Activated naive CD4-positive, alpha-beta T cell treated with anti-CD3 and anti-CD28 coated beads for 36 hours (primary cell): Measurements from ENCODE around the gene LRRC8E. TPM values are rescaled to one million over a fixed set of nuclear protein-coding genes. Genes with fewer than 3 reads are reported as not detected.

Source experiments
- CTCF ChIA-PET: fragments of 350-600 bp; sonication (Branson Sonifier 250); formaldehyde crosslinking; loops from one replicate; lab custom pipeline; 2021; ENCODE audit warnings: antibody characterized with exemption; lab: Charles Lee
- DNase-seq: peaks from one replicate; pipeline ENCODE4 v3.0.0-alpha.2; 2020
- H3K27ac Mint-ChIP-seq: one replicate; pipeline ENCODE4 v1.8.0; 2021; ENCODE audit warnings: mild to moderate bottlenecking, mixed read lengths
- H3K27me3 Mint-ChIP-seq: one replicate; pipeline ENCODE4 v1.8.0; 2021; ENCODE audit warnings: low read depth, mixed read lengths
- H3K36me3 Mint-ChIP-seq: one replicate; pipeline ENCODE4 v1.8.0; 2021; ENCODE audit warnings: low read depth, mixed read lengths
- H3K4me1 Mint-ChIP-seq: one replicate; pipeline ENCODE4 v1.8.0; 2021; ENCODE audit warnings: low read depth, mixed read lengths
- H3K4me3 Mint-ChIP-seq: one replicate; pipeline ENCODE4 v1.8.0; 2021; ENCODE audit warnings: mild to moderate bottlenecking, moderate library complexity, mixed read lengths
- H3K9me3 Mint-ChIP-seq: one replicate; pipeline ENCODE4 v1.8.0; 2021; ENCODE audit warnings: mixed read lengths
- intact Hi-C: fragments of 100-400 bp; cut with micrococcal nuclease; formaldehyde crosslinking; loops from one replicate; pipeline ENCODE4 v1.15.1; 2023
- total RNA-seq, 2 experiments: library from RNA; stranded (reverse); gene quantifications; one replicate each; pipeline ENCODE4 v1.2.3, GENCODE V29; 2021

The LRRC8E gene
- total RNA-seq, 2 experiments from 2014 or later = not detected

- peak; percentile 71 for DNase-seq
- CTCF ChIA-PET = no interaction called here
- intact Hi-C loops = loop anchor here (1.0 kb wide), 1 partner anchor 9 kb away; no protein-coding TSS in a partner anchor
- H3K9me3 Mint-ChIP-seq = no peaks in the 10 kb centered on the region
- H3K4me3 Mint-ChIP-seq = no peak overlapping the region
- peaks cover 31% of the 10 kb centered on the region for H3K27me3 Mint-ChIP-seq
- H3K36me3 Mint-ChIP-seq = no peaks in the 10 kb centered on the region
- no peak overlapping the region for H3K27ac Mint-ChIP-seq
- peaks cover 36% of the 10 kb centered on the region for H3K4me1 Mint-ChIP-seq
Measured at GRCh38 chr19:7870571-7871436, 17.5 kb upstream of the LRRC8E start.

GRCh38 chr19:7871437-7872305, 16.6 kb upstream of the LRRC8E start:
- peak; percentile 92 for DNase-seq
- intact Hi-C loops = loop anchor here (1.0 kb wide), 2 partner anchors 9 to 49 kb away; partner anchors contain the start of gene SNAPC2
- H3K27ac Mint-ChIP-seq = no peak overlapping the region
- peaks cover 31% of the 10 kb centered on the region for H3K27me3 Mint-ChIP-seq
- no peak overlapping the region for H3K4me3 Mint-ChIP-seq
- H3K9me3 Mint-ChIP-seq = no peaks in the 10 kb centered on the region
- no peaks in the 10 kb centered on the region for H3K36me3 Mint-ChIP-seq
- peaks cover 36% of the 10 kb centered on the region for H3K4me1 Mint-ChIP-seq
- CTCF ChIA-PET = interaction anchor here (1.2 kb wide), 1 partner anchor 10 kb away, joined by 4 read pairs; no protein-coding TSS in a partner anchor

GRCh38 chr19:7872306-7873204, 15.8 kb upstream of the LRRC8E start:
- intact Hi-C loops = loop anchor here (1.0 kb wide), 1 partner anchor 48 kb away; the partner anchor contains the start of gene SNAPC2
- peaks cover 27% of the 10 kb centered on the region for H3K27me3 Mint-ChIP-seq
- no peaks in the 10 kb centered on the region for H3K9me3 Mint-ChIP-seq
- H3K4me1 Mint-ChIP-seq = peaks cover 36% of the 10 kb centered on the region
- no peaks in the 10 kb centered on the region for H3K36me3 Mint-ChIP-seq
- H3K4me3 Mint-ChIP-seq = no peak overlapping the region
- CTCF ChIA-PET = interaction anchor here (1.2 kb wide), 1 partner anchor 11 kb away, joined by 4 read pairs; no protein-coding TSS in a partner anchor
- DNase-seq = no peak
- H3K27ac Mint-ChIP-seq = no peak overlapping the region

- intact Hi-C loops = no loop called here
- Mint-ChIP-seq H3K27me3 (peaks cover 27% of the 10 kb centered on the region), H3K36me3 (no peaks in the 10 kb centered on the region), H3K4me1 (peaks cover 33% of the 10 kb centered on the region), H3K4me3 (peak overlapping the region; percentile 60), H3K27ac (no peak overlapping the region), H3K9me3 (no peaks in the 10 kb centered on the region)
- no peak for DNase-seq
- CTCF ChIA-PET = no interaction called here
Measured at GRCh38 chr19:7873304-7874075, 14.8 kb upstream of the LRRC8E start.

- H3K27ac Mint-ChIP-seq = no peak within 1 kb of the TSS
- H3K9me3 Mint-ChIP-seq = no peaks in the 10 kb centered on the region
- H3K4me1 Mint-ChIP-seq = peaks cover 29% of the 10 kb centered on the region
- H3K36me3 Mint-ChIP-seq = no peaks in the 10 kb centered on the region
- peak within 1 kb of the TSS; percentile 60 for H3K4me3 Mint-ChIP-seq
- no peak for DNase-seq
- H3K27me3 Mint-ChIP-seq = peaks cover 27% of the 10 kb centered on the region
- CTCF ChIA-PET = no interaction called here
- intact Hi-C loops = no loop called here
Measured at GRCh38 chr19:7874076-7874896, 14.0 kb upstream of the LRRC8E start, which contains the start of gene PRR36. Gene PRR36 (minus strand): TSS chr19:7874390. CDS start chr19:7873689, 701 bp downstream.

- Mint-ChIP-seq H3K27ac (no peak overlapping the region), H3K4me1 (peaks cover 28% of the 10 kb centered on the region), H3K9me3 (no peaks in the 10 kb centered on the region), H3K27me3 (peaks cover 27% of the 10 kb centered on the region), H3K36me3 (no peaks in the 10 kb centered on the region), H3K4me3 (peak overlapping the region; percentile 41)
- intact Hi-C loops = no loop called here
- no peak for DNase-seq
- CTCF ChIA-PET = no interaction called here
Measured at GRCh38 chr19:7874897-7875273, 13.4 kb upstream of the LRRC8E start.

GRCh38 chr19:7877249-7877836, 11.0 kb upstream of the LRRC8E start:
- H3K4me1 Mint-ChIP-seq = peaks cover 9% of the 10 kb centered on the region
- DNase-seq = no peak
- no peaks in the 10 kb centered on the region for H3K9me3 Mint-ChIP-seq
- peaks cover 15% of the 10 kb centered on the region for H3K27me3 Mint-ChIP-seq
- H3K27ac Mint-ChIP-seq = no peak overlapping the region
- intact Hi-C loops = no loop called here
- H3K36me3 Mint-ChIP-seq = no peaks in the 10 kb centered on the region
- CTCF ChIA-PET = interaction anchor here (0.8 kb wide), 1 partner anchor 8 kb away, joined by 4 read pairs; no protein-coding TSS in a partner anchor
- H3K4me3 Mint-ChIP-seq = no peak overlapping the region

GRCh38 chr19:7879111-7879807, 9.1 kb upstream of the LRRC8E start:
- Mint-ChIP-seq H3K36me3 (no peaks in the 10 kb centered on the region), H3K27me3 (peaks cover 7% of the 10 kb centered on the region), H3K4me3 (no peak overlapping the region), H3K4me1 (peaks cover 2% of the 10 kb centered on the region), H3K9me3 (no peaks in the 10 kb centered on the region), H3K27ac (no peak overlapping the region)
- intact Hi-C loops = no loop called here
- CTCF ChIA-PET = interaction anchor here (1.0 kb wide), 1 partner anchor 10 kb away, joined by 3 read pairs; no protein-coding TSS in a partner anchor
- no peak for DNase-seq

- no peak overlapping the region for H3K4me3 Mint-ChIP-seq
- H3K27me3 Mint-ChIP-seq = peaks cover 3% of the 10 kb centered on the region
- no peaks in the 10 kb centered on the region for H3K4me1 Mint-ChIP-seq
- no peaks in the 10 kb centered on the region for H3K36me3 Mint-ChIP-seq
- no peaks in the 10 kb centered on the region for H3K9me3 Mint-ChIP-seq
- DNase-seq = no peak
- CTCF ChIA-PET = interaction anchor here (1.0 kb wide), 1 partner anchor 10 kb away, joined by 3 read pairs; no protein-coding TSS in a partner anchor
- no peak overlapping the region for H3K27ac Mint-ChIP-seq
- intact Hi-C loops = no loop called here
Measured at GRCh38 chr19:7879836-7880235, 8.5 kb upstream of the LRRC8E start.

- no peaks in the 10 kb centered on the region for H3K27me3 Mint-ChIP-seq
- no peak for DNase-seq
- no peak overlapping the region for H3K27ac Mint-ChIP-seq
- intact Hi-C loops = no loop called here
- H3K4me3 Mint-ChIP-seq = no peak overlapping the region
- H3K4me1 Mint-ChIP-seq = no peaks in the 10 kb centered on the region
- CTCF ChIA-PET = no interaction called here
- no peaks in the 10 kb centered on the region for H3K9me3 Mint-ChIP-seq
- no peaks in the 10 kb centered on the region for H3K36me3 Mint-ChIP-seq
Measured at GRCh38 chr19:7881910-7882309, 6.4 kb upstream of the LRRC8E start.
